ENCODE measurements around the gene GOLGA6L7. TPM values are rescaled to one million over a fixed set of nuclear protein-coding genes. Genes with fewer than 3 reads are reported as not detected.
"Not testable (repeated sequence)": the region's sequence is repeated elsewhere in the genome, so short reads cannot be mapped to it uniquely, and the experiment has no call there.

Gene GOLGA6L7
- total RNA-seq, 1 experiment from 2014 or later: not detected

- H3K4me3 Mint-ChIP-seq (ENCODE audit: unreplicated experiment); H3K27ac Mint-ChIP-seq (ENCODE audit: low read depth, unreplicated experiment); POLR2A ChIA-PET; H3K4me1 Mint-ChIP-seq (ENCODE audit: insufficient read depth, unreplicated experiment); DNase-seq (ENCODE audit: unreplicated experiment); H3K36me3 Mint-ChIP-seq (ENCODE audit: insufficient read depth, unreplicated experiment); CTCF ChIA-PET; intact Hi-C loops (cut with micrococcal nuclease); H3K9me3 Mint-ChIP-seq (ENCODE audit: unreplicated experiment); BruUV-seq (replicated peaks): not testable (repeated sequence)
- peaks cover 11% of the 10 kb centered on the region for H3K27me3 Mint-ChIP-seq (ENCODE audit: insufficient read depth, unreplicated experiment)
Observed at GRCh38 chr15:28842210-28842609, 6.2 kb downstream of the GOLGA6L7 start.

GRCh38 chr15:28840285-28840684 lies 8.2 kb downstream of the GOLGA6L7 start:
- H3K9me3 Mint-ChIP-seq (ENCODE audit: unreplicated experiment); H3K36me3 Mint-ChIP-seq (ENCODE audit: insufficient read depth, unreplicated experiment); BruUV-seq (replicated peaks); H3K4me3 Mint-ChIP-seq (ENCODE audit: unreplicated experiment); DNase-seq (ENCODE audit: unreplicated experiment); CTCF ChIA-PET; H3K4me1 Mint-ChIP-seq (ENCODE audit: insufficient read depth, unreplicated experiment); intact Hi-C loops (cut with micrococcal nuclease); POLR2A ChIA-PET; H3K27ac Mint-ChIP-seq (ENCODE audit: low read depth, unreplicated experiment): not testable (repeated sequence)
- peaks cover 11% of the 10 kb centered on the region for H3K27me3 Mint-ChIP-seq (ENCODE audit: insufficient read depth, unreplicated experiment)

DNA sequence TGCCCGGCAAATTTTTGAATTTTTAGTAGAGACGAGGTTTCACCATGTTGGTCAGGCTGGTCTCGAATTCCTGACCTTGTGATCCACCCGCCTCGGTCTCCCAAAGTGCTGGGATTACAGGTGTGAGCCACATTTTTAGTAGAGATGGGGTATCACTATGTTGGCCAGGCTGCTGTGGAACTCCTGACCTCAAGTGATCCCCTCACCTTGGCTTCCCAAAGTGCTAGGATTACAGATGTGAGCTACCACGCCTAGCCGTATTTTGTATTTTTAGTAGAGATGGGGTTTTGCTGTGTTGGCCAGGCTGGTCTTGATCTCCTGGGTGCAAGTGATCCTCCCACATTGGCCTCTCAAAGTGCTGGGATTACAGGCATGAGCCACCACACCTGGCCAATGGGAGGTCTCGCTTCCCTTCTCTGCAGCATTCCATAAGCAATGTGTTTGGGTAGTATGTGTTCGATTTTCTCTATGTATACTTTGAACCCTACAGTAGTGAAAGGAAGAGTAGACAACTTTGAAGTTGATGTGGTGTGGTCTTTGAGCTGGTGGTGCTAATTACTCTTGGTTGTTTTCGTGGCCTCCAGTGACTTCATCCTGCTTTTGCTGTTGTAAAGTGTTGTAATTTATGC lies 13.4 kb downstream of the GOLGA6L7 start:
- DNase-seq (ENCODE audit: unreplicated experiment); POLR2A ChIA-PET; BruUV-seq (replicated peaks); H3K36me3 Mint-ChIP-seq (ENCODE audit: insufficient read depth, unreplicated experiment); H3K4me3 Mint-ChIP-seq (ENCODE audit: unreplicated experiment); H3K27me3 Mint-ChIP-seq (ENCODE audit: insufficient read depth, unreplicated experiment); CTCF ChIA-PET; H3K4me1 Mint-ChIP-seq (ENCODE audit: insufficient read depth, unreplicated experiment); intact Hi-C loops (cut with micrococcal nuclease); H3K9me3 Mint-ChIP-seq (ENCODE audit: unreplicated experiment); H3K27ac Mint-ChIP-seq (ENCODE audit: low read depth, unreplicated experiment): not testable (repeated sequence)

DNA sequence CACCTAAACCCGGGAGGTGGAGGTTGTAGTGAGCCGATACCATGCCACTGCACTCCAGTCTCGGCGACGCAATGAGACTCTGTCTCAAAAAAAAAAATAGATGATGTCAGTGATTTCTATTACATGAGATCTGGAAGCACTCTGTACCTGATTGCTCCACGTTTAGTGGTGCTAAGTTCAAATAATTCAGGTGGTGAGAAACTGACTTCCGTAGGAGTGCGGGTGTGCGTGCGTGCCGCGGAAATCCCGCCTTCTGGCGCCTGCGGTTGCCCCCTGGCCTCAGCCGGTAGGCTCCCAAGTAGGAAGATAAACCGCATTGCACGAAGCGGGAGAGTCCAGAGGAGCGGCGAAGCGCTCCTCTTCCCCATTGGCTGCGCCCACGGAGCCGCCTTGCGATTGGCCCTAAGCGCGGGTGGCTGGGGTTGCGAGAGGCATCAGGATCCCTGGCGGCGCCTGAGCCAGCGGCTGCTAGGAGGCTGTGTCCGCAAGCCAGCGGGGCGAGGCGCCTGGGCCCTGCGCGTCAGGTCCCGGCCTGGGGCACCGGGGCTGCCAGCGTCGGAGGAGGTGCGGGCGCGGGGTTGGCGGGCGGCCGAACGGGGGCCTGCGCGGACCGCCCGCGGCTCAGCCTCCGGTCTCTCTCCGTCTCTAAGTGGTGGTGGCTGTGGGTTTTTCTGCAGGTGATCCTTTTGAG lies 16.4 kb downstream of the GOLGA6L7 start:
- POLR2A ChIA-PET; H3K4me1 Mint-ChIP-seq (ENCODE audit: insufficient read depth, unreplicated experiment); H3K27me3 Mint-ChIP-seq (ENCODE audit: insufficient read depth, unreplicated experiment); BruUV-seq (replicated peaks); H3K4me3 Mint-ChIP-seq (ENCODE audit: unreplicated experiment); DNase-seq (ENCODE audit: unreplicated experiment); H3K27ac Mint-ChIP-seq (ENCODE audit: low read depth, unreplicated experiment); intact Hi-C loops (cut with micrococcal nuclease); H3K9me3 Mint-ChIP-seq (ENCODE audit: unreplicated experiment); H3K36me3 Mint-ChIP-seq (ENCODE audit: insufficient read depth, unreplicated experiment); CTCF ChIA-PET: not testable (repeated sequence)

DNA sequence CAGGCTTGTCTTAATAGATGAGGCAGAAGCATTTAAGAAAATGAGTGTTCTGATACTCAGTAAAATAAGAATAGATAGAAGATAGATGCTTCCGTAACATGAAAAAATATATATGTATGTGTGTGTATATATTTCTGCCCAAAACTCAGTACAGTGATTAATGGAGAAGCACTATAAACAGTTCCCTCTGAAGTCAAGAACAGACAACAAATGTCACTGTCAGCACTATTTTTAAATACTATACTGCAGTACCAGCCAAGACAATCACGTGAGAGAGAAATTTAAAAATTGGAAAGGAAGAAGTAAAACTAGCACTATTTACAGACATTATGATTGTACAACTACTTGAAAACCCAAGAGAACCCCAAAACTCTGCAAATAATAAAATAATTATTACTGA lies 27.0 kb downstream of the GOLGA6L7 start:
- H3K4me1 Mint-ChIP-seq (ENCODE audit: insufficient read depth, unreplicated experiment); BruUV-seq (replicated peaks): not testable (repeated sequence)

DNA sequence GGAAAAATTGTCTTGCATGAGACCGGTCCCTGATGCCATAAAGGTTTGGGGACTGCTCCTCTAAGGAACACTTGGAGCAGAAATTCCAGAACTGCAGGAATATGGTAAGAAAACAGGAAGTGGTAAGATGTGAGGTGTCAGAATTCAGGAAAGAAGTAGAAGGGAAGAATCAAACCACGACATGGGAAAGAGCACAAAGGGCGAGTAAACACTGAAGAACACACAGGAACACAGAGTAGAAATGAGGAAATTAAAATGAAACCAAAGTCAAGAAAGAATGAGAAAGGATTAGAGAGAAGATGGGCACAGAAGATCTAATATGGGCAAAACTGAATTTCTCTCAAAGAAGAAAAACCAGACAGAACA lies 28.5 kb downstream of the GOLGA6L7 start:
- H3K4me3 Mint-ChIP-seq (ENCODE audit: unreplicated experiment); DNase-seq (ENCODE audit: unreplicated experiment); H3K27me3 Mint-ChIP-seq (ENCODE audit: insufficient read depth, unreplicated experiment); H3K27ac Mint-ChIP-seq (ENCODE audit: low read depth, unreplicated experiment); POLR2A ChIA-PET; H3K9me3 Mint-ChIP-seq (ENCODE audit: unreplicated experiment); intact Hi-C loops (cut with micrococcal nuclease); CTCF ChIA-PET; H3K4me1 Mint-ChIP-seq (ENCODE audit: insufficient read depth, unreplicated experiment); H3K36me3 Mint-ChIP-seq (ENCODE audit: insufficient read depth, unreplicated experiment): not testable (repeated sequence)
- BruUV-seq (replicated peaks): TSS peak; percentile 44

More for the DNA sequence above, 27.0 kb downstream of the GOLGA6L7 start:
- H3K9me3 Mint-ChIP-seq (ENCODE audit: unreplicated experiment); H3K4me3 Mint-ChIP-seq (ENCODE audit: unreplicated experiment); CTCF ChIA-PET; DNase-seq (ENCODE audit: unreplicated experiment); intact Hi-C loops (cut with micrococcal nuclease); H3K27me3 Mint-ChIP-seq (ENCODE audit: insufficient read depth, unreplicated experiment); H3K36me3 Mint-ChIP-seq (ENCODE audit: insufficient read depth, unreplicated experiment); POLR2A ChIA-PET; H3K27ac Mint-ChIP-seq (ENCODE audit: low read depth, unreplicated experiment): not testable (repeated sequence)

GRCh38 chr15:28819019-28819929 lies 29.2 kb downstream of the GOLGA6L7 start:
- H3K9me3 Mint-ChIP-seq (ENCODE audit: unreplicated experiment); H3K27me3 Mint-ChIP-seq (ENCODE audit: insufficient read depth, unreplicated experiment); H3K4me3 Mint-ChIP-seq (ENCODE audit: unreplicated experiment); H3K4me1 Mint-ChIP-seq (ENCODE audit: insufficient read depth, unreplicated experiment); POLR2A ChIA-PET; CTCF ChIA-PET; intact Hi-C loops (cut with micrococcal nuclease); BruUV-seq (replicated peaks); H3K36me3 Mint-ChIP-seq (ENCODE audit: insufficient read depth, unreplicated experiment): not testable (repeated sequence)
- DNase-seq (ENCODE audit: unreplicated experiment): peak; percentile 5
- H3K27ac Mint-ChIP-seq (ENCODE audit: low read depth, unreplicated experiment): peak overlapping the region; percentile 20

DNA sequence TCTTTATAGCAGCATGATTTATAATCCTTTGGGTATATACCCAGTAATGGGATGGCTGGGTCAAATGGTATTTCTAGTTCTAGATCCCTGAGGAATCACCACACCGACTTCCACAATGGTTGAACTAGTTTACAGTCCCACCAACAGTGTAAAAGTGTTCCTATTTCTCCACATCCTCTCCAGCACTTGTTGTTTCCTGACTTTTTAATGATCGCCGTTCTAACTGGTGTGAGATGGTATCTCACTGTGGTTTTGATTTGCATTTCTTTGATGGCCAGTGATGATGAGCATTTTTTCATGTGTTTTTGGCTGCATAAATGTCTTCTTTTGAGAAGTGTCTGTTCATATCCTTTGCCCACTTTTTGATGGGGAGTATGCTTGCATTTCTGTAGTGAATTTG lies 30.3 kb downstream of the GOLGA6L7 start:
- DNase-seq (ENCODE audit: unreplicated experiment); H3K4me1 Mint-ChIP-seq (ENCODE audit: insufficient read depth, unreplicated experiment); H3K27ac Mint-ChIP-seq (ENCODE audit: low read depth, unreplicated experiment); intact Hi-C loops (cut with micrococcal nuclease); H3K9me3 Mint-ChIP-seq (ENCODE audit: unreplicated experiment); CTCF ChIA-PET; H3K36me3 Mint-ChIP-seq (ENCODE audit: insufficient read depth, unreplicated experiment); H3K27me3 Mint-ChIP-seq (ENCODE audit: insufficient read depth, unreplicated experiment); BruUV-seq (replicated peaks); H3K4me3 Mint-ChIP-seq (ENCODE audit: unreplicated experiment); POLR2A ChIA-PET: not testable (repeated sequence)

DNA sequence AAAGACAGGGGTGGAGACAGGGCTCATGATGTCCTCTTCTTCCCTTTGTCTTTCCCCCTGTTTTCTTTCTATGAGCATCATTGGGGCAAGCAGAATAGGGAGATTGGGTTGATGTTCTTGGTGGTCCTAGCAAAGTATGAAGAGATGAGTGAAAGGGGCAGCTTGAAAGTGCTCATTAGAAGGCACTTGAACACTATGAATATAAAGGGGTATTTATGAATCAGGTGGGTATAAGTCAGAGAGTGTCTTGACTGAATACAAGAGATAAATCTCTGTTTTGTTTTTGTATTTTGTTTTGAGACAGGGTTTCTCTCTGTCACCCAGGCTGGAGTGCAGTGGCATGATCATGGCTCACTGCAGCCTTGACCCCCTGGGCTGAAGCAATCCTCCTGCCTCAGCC lies 34.4 kb downstream of the GOLGA6L7 start:
- H3K4me3 Mint-ChIP-seq (ENCODE audit: unreplicated experiment); H3K27ac Mint-ChIP-seq (ENCODE audit: low read depth, unreplicated experiment); H3K36me3 Mint-ChIP-seq (ENCODE audit: insufficient read depth, unreplicated experiment); intact Hi-C loops (cut with micrococcal nuclease); BruUV-seq (replicated peaks); POLR2A ChIA-PET; H3K4me1 Mint-ChIP-seq (ENCODE audit: insufficient read depth, unreplicated experiment); CTCF ChIA-PET; DNase-seq (ENCODE audit: unreplicated experiment); H3K9me3 Mint-ChIP-seq (ENCODE audit: unreplicated experiment); H3K27me3 Mint-ChIP-seq (ENCODE audit: insufficient read depth, unreplicated experiment): not testable (repeated sequence)

All from MCF 10A (cell line).